Vagina (tissue), 2 donors: Measurements from ENCODE around the gene INO80E.

ENCODE experiments used
- POLR2A ChIP-seq, 2 donors: fragments of 450-650 bp; IDR thresholded peaks; one replicate each; pipeline ENCODE4 v1.6.1; 2017; ENCODE audit warnings: antibody characterized with exemption in 2 of 2, mild to moderate bottlenecking in 2 of 2, moderate library complexity in 2 of 2
- TF ChIP-seq, protein P1 (sequence below), 3 experiments: fragments of 450-650 bp in 2 of 3; fragments of 200-600 bp in 1 of 3; sonication (generic) in 1 of 3; IDR thresholded peaks; one replicate each; pipeline ENCODE4 v1.5.1; 2017 to 2019; ENCODE audit warnings: antibody characterized with exemption in 3 of 3, mild to moderate bottlenecking in 2 of 3, moderate library complexity in 2 of 3

DNA sequence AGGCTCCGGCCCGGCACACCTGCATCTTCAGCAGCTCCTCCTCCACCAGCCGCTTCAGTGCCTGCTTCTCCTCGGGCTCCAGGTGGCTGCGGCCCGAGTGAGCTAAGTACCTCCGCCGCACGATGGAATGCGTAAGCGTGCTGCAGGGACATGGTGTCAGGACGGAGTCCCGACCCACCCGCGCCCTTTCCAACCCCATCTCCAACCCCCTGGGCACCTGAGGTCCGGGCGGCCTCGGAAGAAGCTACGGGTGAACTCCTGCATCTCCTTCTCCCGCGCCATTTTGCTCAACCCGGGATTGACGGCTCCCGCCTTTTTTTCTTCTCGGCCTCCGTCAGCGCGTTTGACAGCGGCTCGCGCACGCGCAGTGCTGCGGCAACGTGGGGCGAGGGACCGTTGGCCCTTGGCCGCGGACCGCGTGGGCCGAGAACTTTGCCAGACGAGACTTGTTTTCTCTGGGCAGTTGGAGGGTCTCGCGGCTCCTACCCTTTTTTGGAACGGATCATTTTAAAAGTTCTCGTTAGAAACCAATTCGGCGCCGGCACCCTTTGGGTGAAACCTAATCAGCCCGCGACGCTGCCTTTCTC, 624 bp upstream of the INO80E start, which contains the start of gene HIRIP3:
- TF ChIP-seq, protein P1, sequence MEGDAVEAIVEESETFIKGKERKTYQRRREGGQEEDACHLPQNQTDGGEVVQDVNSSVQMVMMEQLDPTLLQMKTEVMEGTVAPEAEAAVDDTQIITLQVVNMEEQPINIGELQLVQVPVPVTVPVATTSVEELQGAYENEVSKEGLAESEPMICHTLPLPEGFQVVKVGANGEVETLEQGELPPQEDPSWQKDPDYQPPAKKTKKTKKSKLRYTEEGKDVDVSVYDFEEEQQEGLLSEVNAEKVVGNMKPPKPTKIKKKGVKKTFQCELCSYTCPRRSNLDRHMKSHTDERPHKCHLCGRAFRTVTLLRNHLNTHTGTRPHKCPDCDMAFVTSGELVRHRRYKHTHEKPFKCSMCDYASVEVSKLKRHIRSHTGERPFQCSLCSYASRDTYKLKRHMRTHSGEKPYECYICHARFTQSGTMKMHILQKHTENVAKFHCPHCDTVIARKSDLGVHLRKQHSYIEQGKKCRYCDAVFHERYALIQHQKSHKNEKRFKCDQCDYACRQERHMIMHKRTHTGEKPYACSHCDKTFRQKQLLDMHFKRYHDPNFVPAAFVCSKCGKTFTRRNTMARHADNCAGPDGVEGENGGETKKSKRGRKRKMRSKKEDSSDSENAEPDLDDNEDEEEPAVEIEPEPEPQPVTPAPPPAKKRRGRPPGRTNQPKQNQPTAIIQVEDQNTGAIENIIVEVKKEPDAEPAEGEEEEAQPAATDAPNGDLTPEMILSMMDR (IDR thresholded peaks at IDR 0.05) = no peak
- peak in 1 of 2 donors; percentile 32 for TF ChIP-seq POLR2A (IDR thresholded peaks at IDR 0.05)
